Measurements from ENCODE around the gene C4orf50. TPM values are rescaled to one million over a fixed set of nuclear protein-coding genes. Genes with fewer than 3 reads are reported as not detected.
A peak's percentile ranks its signal among the peaks of the same experiment; 100 is the strongest.

The C4orf50 gene
- total and polyA plus RNA-seq, 7 donors: under 0.01 to 0.83 (median 0.43) TPM; not detected in 1

GRCh38 chr4:5990446-5991160, 27.6 kb downstream of the C4orf50 start:
- Histone ChIP-seq H3K9me3 (no peaks in the 10 kb centered on the region), H3K4me3 (no peak overlapping the region), H3K27ac (no peak overlapping the region), H3K27me3 (peaks cover 0 to 47% (median 0%) of the 10 kb centered on the region in 3 donors), H3K36me3 (no peaks in the 10 kb centered on the region), H3K4me1 (no peaks in the 10 kb centered on the region)
- DNase-seq: peak; percentile 52
- intact Hi-C loops (cut with DNase I): no loop called here
- 83 to 84% methylated on average over 16 of the region's 16 CpGs for WGBS, 2 donors
- TF ChIP-seq, protein P1, sequence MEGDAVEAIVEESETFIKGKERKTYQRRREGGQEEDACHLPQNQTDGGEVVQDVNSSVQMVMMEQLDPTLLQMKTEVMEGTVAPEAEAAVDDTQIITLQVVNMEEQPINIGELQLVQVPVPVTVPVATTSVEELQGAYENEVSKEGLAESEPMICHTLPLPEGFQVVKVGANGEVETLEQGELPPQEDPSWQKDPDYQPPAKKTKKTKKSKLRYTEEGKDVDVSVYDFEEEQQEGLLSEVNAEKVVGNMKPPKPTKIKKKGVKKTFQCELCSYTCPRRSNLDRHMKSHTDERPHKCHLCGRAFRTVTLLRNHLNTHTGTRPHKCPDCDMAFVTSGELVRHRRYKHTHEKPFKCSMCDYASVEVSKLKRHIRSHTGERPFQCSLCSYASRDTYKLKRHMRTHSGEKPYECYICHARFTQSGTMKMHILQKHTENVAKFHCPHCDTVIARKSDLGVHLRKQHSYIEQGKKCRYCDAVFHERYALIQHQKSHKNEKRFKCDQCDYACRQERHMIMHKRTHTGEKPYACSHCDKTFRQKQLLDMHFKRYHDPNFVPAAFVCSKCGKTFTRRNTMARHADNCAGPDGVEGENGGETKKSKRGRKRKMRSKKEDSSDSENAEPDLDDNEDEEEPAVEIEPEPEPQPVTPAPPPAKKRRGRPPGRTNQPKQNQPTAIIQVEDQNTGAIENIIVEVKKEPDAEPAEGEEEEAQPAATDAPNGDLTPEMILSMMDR (IDR thresholded peaks at IDR 0.05): no peak
- no peak for TF ChIP-seq POLR2A (IDR thresholded peaks at IDR 0.05)
- no peak for TF ChIP-seq POLR2AphosphoS5 (IDR thresholded peaks at IDR 0.05)
- TF ChIP-seq EP300 (IDR thresholded peaks at IDR 0.05): no peak

- DNase-seq: peak; percentile 41
- TF ChIP-seq POLR2AphosphoS5 (IDR thresholded peaks at IDR 0.05): no peak
- no peak for TF ChIP-seq EP300 (IDR thresholded peaks at IDR 0.05)
- H3K9me3 ChIP-seq: peaks cover 0 to 3% (median 0%) of the 10 kb centered on the region in 4 donors
- H3K4me1 ChIP-seq: no peaks in the 10 kb centered on the region
- H3K27ac ChIP-seq: no peak overlapping the region
- H3K27me3 ChIP-seq: peaks cover 0 to 42% (median 0%) of the 10 kb centered on the region in 3 donors
- no peak overlapping the region for H3K4me3 ChIP-seq
- no peaks in the 10 kb centered on the region for H3K36me3 ChIP-seq
- 68 to 78% methylated on average over 18 of the region's 18 CpGs for WGBS, 2 donors
- intact Hi-C loops (cut with DNase I): no loop called here
These were observed 28.7 kb downstream of the C4orf50 start for GRCh38 chr4:5989236-5990225.

DNA sequence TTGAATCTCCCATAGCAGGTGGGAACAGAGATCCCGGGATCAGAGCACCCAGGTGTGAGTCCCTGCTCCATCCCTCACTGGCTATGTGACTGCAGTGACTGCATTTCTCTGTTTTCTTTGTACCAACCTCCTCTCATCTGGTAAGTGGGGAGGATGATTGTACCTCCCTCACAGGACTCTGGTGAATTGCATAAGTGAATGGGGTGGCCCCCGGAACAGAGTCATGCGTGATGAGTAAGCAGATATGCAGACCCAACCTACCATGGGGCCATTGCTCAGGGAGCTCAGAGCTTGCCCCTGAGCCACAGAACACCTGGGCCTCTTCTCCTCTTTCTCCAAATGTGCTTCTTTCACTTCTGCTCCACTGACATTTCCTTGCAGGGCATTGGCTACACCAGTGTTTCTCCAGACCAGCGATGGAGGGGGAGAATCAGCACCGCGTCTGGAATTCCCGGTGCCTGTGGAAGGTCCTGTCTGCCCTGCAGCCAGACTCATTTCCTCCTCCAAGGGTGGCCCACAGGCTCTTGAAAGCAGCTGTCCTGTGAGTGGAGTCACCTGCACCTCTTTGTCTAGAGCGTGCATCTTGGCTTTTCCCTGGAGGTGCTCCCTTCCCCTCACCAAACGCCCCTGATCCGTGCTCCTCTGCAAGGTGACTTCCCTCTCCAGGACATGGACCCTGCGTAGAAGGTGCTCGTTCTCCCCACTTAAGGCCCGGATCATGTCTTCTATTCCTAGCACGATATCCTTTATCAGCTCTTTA, 30.0 kb downstream of the C4orf50 start:
- no peak overlapping the region for H3K27ac ChIP-seq
- H3K9me3 ChIP-seq: peaks cover 0 to 5% (median 0%) of the 10 kb centered on the region in 4 donors
- DNase-seq: peak; percentile 47
- no peak overlapping the region for H3K4me3 ChIP-seq
- 80 to 85% methylated on average over 14 of the region's 14 CpGs for WGBS, 2 donors
- no peaks in the 10 kb centered on the region for H3K4me1 ChIP-seq
- peaks cover 0 to 31% (median 0%) of the 10 kb centered on the region in 3 donors for H3K27me3 ChIP-seq
- no peaks in the 10 kb centered on the region for H3K36me3 ChIP-seq
- no peak for TF ChIP-seq POLR2A (IDR thresholded peaks at IDR 0.05)
- TF ChIP-seq, protein P1 (IDR thresholded peaks at IDR 0.05): no peak
- TF ChIP-seq POLR2AphosphoS5 (IDR thresholded peaks at IDR 0.05): no peak
- TF ChIP-seq EP300 (IDR thresholded peaks at IDR 0.05): no peak
- intact Hi-C loops (cut with DNase I): no loop called here

DNA sequence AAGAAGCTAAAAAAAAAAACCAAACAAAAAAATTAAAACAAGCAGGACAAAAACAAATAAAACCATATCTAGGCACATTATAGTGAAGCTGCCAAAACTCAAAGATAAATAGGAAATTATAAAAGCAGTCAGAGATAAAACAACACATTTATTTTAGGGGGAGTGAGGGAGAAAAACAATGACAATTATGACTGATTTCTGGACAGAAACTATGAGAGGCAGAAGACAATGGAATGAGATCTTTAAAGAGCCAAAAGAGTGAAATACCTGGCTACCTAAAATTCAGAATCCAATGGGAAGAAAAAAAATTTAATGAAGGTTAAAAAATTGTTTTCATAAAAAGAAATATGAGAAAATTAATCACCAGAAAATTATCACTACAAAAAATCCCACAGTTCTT, 33.4 kb downstream of the C4orf50 start:
- no peaks in the 10 kb centered on the region for H3K36me3 ChIP-seq
- intact Hi-C loops (cut with DNase I): no loop called here
- no peak overlapping the region for H3K4me3 ChIP-seq
- no peak overlapping the region for H3K27ac ChIP-seq
- no peak for DNase-seq
- peaks cover 0 to 5% (median 0%) of the 10 kb centered on the region in 4 donors for H3K9me3 ChIP-seq
- H3K27me3 ChIP-seq: peaks cover 0 to 23% (median 11%) of the 10 kb centered on the region in 3 donors
- H3K4me1 ChIP-seq: no peaks in the 10 kb centered on the region
- TF ChIP-seq, protein P1 (IDR thresholded peaks at IDR 0.05): no peak
- TF ChIP-seq POLR2AphosphoS5 (IDR thresholded peaks at IDR 0.05) (no peak), EP300 (IDR thresholded peaks at IDR 0.05) (no peak), POLR2A (IDR thresholded peaks at IDR 0.05) (no peak)

All from sigmoid colon (tissue), 7 donors.